KBM-7 (cell line): ENCODE data around the gene FXYD2.
"Not testable (repeated sequence)": the region's sequence is repeated elsewhere in the genome, so short reads cannot be mapped to it uniquely, and the experiment has no call there.

ENCODE experiments used
- DNase-seq: peaks from one replicate; pipeline ENCODE4 v3.0.0-alpha.2; 2015
- in situ Hi-C: fragments of 300-500 bp; cut with MboI; formaldehyde crosslinking; loops from 2 replicates; pipeline ENCODE4 v1.14.3; 2020; ENCODE audit warnings: low sequenced_read_pairs, low pct_unique_long_range_greater_than_20kb, mixed read lengths

The FXYD2 gene

DNA sequence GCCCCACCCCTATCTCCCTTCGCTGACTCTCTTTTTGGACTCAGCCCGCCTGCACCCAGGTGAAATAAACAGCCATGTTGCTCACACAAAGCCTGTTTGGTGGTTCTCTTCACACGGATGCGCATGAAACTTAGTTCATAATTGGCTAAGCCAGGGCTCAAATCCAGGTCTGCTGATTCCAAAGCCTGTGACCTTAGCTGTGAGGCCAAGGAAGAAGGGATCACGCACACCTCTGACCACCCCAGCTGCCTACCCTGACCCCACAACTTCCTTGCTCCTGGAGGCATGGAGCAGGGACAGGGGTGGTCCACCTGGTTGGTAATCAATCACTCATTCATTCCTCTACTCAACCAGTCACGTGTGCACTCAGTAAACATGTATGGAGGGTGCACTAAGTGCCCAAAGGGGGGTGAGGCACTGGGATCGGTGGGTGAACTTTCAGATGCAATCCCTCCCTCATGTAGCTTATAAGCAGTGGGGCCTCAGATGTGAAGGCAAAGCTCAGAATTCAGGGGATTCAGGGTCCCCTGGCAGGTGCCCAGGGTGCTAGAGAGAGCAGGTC, 10.3 kb downstream of the FXYD2 start:
- DNase-seq: no peak
- in situ Hi-C loops: no loop called here

DNA sequence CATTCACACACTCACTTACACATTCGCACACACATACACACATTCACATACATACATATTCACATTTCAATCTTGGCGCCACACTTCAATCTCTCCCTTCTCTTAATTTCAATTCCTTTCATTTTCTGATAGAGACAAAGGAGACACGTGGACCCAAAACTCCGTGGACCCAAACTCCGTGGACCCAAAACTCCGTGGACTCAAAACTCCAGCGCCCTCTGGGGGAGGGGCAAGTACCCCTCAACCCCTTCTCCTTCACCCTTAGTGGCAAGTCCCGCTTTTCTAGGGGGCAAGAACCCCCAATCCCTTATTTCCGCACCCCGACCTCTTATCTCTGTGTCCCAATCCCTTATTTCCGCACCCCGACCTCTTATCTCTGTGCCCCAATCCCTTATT, 14.5 kb downstream of the FXYD2 start:
- in situ Hi-C loops: not testable (repeated sequence)

GRCh38 chr11:117809236-117810055, 15.1 kb downstream of the FXYD2 start:
- DNase-seq: peak; percentile 75
- in situ Hi-C loops: no loop called here

More for the DNA sequence above, 14.5 kb downstream of the FXYD2 start:
- not testable (repeated sequence) for DNase-seq

- no peak for DNase-seq
- in situ Hi-C loops: no loop called here
These were observed 15.8 kb downstream of the FXYD2 start for GRCh38 chr11:117808784-117809183.

DNA sequence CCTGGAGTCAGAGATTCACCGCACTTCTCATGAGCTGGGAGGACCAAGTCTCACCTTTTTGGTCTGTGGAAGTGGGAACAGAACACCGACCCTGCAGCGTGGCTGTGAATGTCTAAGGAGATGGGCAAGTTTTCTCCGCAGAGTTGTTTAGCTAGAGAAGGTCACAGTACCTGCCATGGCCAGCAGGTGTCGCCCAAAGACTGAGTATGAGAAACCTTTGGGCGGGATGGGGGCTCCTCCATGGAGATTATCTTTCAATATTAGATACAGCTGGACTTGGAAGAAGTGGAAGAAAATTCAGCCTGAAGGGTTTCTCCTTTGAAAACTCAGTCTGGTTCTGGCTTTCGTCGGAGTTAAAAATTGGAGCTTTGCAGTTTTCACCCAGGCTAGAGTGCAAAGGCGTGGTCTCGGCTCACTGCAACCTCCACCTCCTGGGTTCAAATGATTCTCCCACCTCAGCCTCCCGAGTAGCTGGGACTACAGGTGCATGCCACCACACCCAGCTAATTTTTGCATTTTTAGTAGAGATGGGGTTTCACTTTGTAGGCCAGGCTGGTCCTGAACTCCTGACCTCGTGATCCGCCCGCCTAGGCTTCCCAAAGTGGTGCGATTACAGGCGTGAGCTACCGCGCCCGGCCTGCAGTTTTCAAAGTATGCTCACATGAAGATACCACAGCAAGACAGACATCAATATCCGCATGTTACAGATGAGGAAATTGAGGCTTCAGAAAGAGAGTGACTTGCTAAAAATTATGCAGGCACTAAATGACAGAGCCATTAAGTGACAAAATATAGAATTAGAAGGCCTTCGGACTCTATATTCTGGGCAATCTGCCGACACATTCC, 16.8 kb downstream of the FXYD2 start:
- in situ Hi-C loops: no loop called here

GRCh38 chr11:117806846-117807245, 17.7 kb downstream of the FXYD2 start:
- in situ Hi-C loops: no loop called here

More for the DNA sequence above, 16.8 kb downstream of the FXYD2 start:
- peak; percentile 71 for DNase-seq

DNA sequence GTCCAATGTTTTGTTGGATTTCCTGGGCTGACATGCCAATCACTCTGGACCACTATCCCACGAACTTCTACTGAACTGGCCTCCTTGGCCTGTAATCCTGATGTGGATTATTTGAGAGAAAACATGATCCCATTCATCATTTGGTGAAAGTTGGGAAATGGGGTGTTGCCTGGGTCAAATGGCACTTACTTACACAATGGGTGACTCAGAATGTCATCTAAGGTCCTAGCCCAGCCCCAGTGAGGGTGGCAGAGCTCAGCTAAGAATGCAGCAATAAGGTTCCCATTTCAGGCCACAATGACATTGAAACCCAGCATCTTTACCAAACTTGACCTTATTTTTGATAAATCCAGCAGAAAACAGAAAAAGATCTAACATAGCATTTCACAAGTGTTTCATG, 19.5 kb downstream of the FXYD2 start:
- in situ Hi-C loops: no loop called here
- DNase-seq: no peak

More at GRCh38 chr11:117806846-117807245, 17.7 kb downstream of the FXYD2 start:
- DNase-seq: no peak

DNA sequence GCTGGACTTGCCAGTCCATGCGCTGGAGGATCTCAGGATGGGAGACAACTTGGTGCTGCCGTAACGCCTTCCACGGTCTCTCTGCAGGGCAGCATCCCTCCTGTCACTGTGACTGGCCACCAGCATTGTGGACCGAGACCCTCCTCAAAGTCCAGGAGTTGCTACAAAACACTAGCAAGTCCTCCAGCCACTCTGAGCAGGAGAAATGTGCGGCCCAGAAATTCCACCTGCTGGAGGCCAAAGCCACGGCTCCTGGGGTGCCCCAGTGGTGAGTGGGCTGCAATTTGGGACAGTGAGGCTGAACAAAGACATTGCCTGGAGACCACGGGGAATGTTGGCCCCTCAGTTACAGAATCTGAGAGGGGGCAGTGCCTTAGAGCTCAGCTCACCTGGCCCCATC, 20.6 kb downstream of the FXYD2 start:
- DNase-seq: no peak
- in situ Hi-C loops: no loop called here

- DNase-seq: no peak
- in situ Hi-C loops: no loop called here
These were observed 24.9 kb downstream of the FXYD2 start for GRCh38 chr11:117799634-117800033.

GRCh38 chr11:117796872-117797529, 27.5 kb downstream of the FXYD2 start, which contains the start of gene DSCAML1:
DSCAML1 (minus strand) TSS chr11:117797216; CDS start chr11:117797079, 137 bp downstream.
- DNase-seq: no peak
- in situ Hi-C loops: no loop called here

GRCh38 chr11:117796456-117796871, 28.1 kb downstream of the FXYD2 start:
- no peak for DNase-seq
- in situ Hi-C loops: no loop called here

- no peak for DNase-seq
- in situ Hi-C loops: no loop called here
These were observed 28.7 kb downstream of the FXYD2 start for GRCh38 chr11:117795638-117796455.

GRCh38 chr11:117794772-117795629, 29.5 kb downstream of the FXYD2 start:
- no peak for DNase-seq
- in situ Hi-C loops: no loop called here

GRCh38 chr11:117794135-117794534, 30.4 kb downstream of the FXYD2 start:
- no peak for DNase-seq
- in situ Hi-C loops: no loop called here

- in situ Hi-C loops: no loop called here
These were observed 31.0 kb downstream of the FXYD2 start for GRCh38 chr11:117793583-117793982.

GRCh38 chr11:117792992-117793391, 31.6 kb downstream of the FXYD2 start:
- in situ Hi-C loops: no loop called here
- DNase-seq: no peak

More at GRCh38 chr11:117793583-117793982, 31.0 kb downstream of the FXYD2 start:
- no peak for DNase-seq

- no peak for DNase-seq
- in situ Hi-C loops: no loop called here
These were observed 32.3 kb downstream of the FXYD2 start for GRCh38 chr11:117792241-117792640.
